Endodermal cell (in vitro differentiated cells): ENCODE results near the gene ACTR1B. TPM values are rescaled to one million over a fixed set of nuclear protein-coding genes. Genes with fewer than 3 reads are reported as not detected.

ENCODE experiments used
- DNase-seq: peaks from one replicate; pipeline ENCODE4 v3.0.0-alpha.2; 2017
- H3K27ac ChIP-seq: 2 replicates; pipeline ENCODE4 v1.5.1; 2013; ENCODE audit warnings: mild to moderate bottlenecking, low read depth, low read length, moderate library complexity
- H3K27me3 ChIP-seq: 2 replicates; pipeline ENCODE4 v1.6.1; 2013; ENCODE audit warnings: mild to moderate bottlenecking, low read length, moderate library complexity; ENCODE audit not compliant: insufficient read depth, control insufficient read depth, poor library complexity, severe bottlenecking
- H3K36me3 ChIP-seq: 2 replicates; pipeline ENCODE4 v1.7.0; 2013; ENCODE audit warnings: mild to moderate bottlenecking, low read length, moderate library complexity; ENCODE audit not compliant: control insufficient read depth, insufficient read depth
- H3K4me1 ChIP-seq: one replicate; pipeline ENCODE4 v1.7.0; 2013; ENCODE audit warnings: low read length; ENCODE audit not compliant: control insufficient read depth, insufficient read depth
- H3K4me3 ChIP-seq: 2 replicates; pipeline ENCODE4 v1.5.1; 2013; ENCODE audit warnings: mild to moderate bottlenecking, low read length, moderate library complexity
- H3K9ac ChIP-seq: 2 replicates; pipeline ENCODE4 v1.6.1; 2013; ENCODE audit warnings: mild to moderate bottlenecking, low read length, moderate library complexity; ENCODE audit not compliant: poor library complexity, severe bottlenecking; ENCODE audit errors: extremely low read depth
- H3K9me3 ChIP-seq: 2 replicates; pipeline ENCODE4 v1.6.1; 2013; ENCODE audit warnings: mild to moderate bottlenecking, low read length, moderate library complexity; ENCODE audit not compliant: control insufficient read depth
- H3K27ac Mint-ChIP-seq: 2 replicates; pipeline ENCODE4 v1.8.0; 2020; ENCODE audit warnings: mixed read lengths
- H3K27me3 Mint-ChIP-seq: 2 replicates; pipeline ENCODE4 v1.8.0; 2021; ENCODE audit warnings: mild to moderate bottlenecking, mixed read lengths; ENCODE audit not compliant: insufficient read depth
- H3K36me3 Mint-ChIP-seq: 2 replicates; pipeline ENCODE4 v1.8.0; 2020; ENCODE audit warnings: low read depth, mixed read lengths
- H3K4me1 Mint-ChIP-seq: 2 replicates; pipeline ENCODE4 v1.8.0; 2020; ENCODE audit warnings: mixed read lengths
- H3K4me3 Mint-ChIP-seq: 2 replicates; pipeline ENCODE4 v1.8.0; 2020; ENCODE audit warnings: mild to moderate bottlenecking, moderate library complexity, mixed read lengths
- H3K9me3 Mint-ChIP-seq: 2 replicates; pipeline ENCODE4 v1.8.0; 2020; ENCODE audit warnings: mild to moderate bottlenecking, mixed read lengths
- CTCF ChIP-seq: fragments of 200-600 bp; sonication (generic); conservative IDR thresholded peaks from 2 replicates; pipeline ENCODE4 v1.5.0; 2021; ENCODE audit warnings: antibody characterized with exemption, mild to moderate bottlenecking
- WGBS, 2 experiments: methylation state at CpG; one replicate each; pipeline versions ENCODE4 v1.1.5 to v1.1.7; 2013; ENCODE audit warnings: missing lambda C conversion rate in 2 of 2, mixed read lengths in 1 of 2; ENCODE audit not compliant: insufficient coverage in 1 of 2, insufficient read length in 1 of 2; 5-methylcytosine and 5-hydroxymethylcytosine counted together
- total RNA-seq, 2 donors: library from RNA; stranded (reverse); fragmentation: NEBNext Ultra II Directional in 1 of 2; extraction: Animal tissue kit (Norgen Biotek cat#: 25700) in 1 of 2; gene quantifications; 2 replicates in 1 of 2; 3 replicates in 1 of 2; pipeline ENCODE4 v1.2.1, GENCODE V29; 2021

ACTR1B gene
- total RNA-seq, 2 donors from 2014 or later, result 71.8 to 75.0 TPM

GRCh38 chr2:97704989-97705388, 41.1 kb upstream of the ACTR1B start:
- no peak for TF ChIP-seq CTCF
- Histone ChIP-seq H3K4me1 (no peaks in the 10 kb centered on the region), H3K9me3 (no peaks in the 10 kb centered on the region), H3K4me3 (no peak overlapping the region), H3K27ac (no peak overlapping the region), H3K27me3 (no peaks in the 10 kb centered on the region), H3K36me3 (no peaks in the 10 kb centered on the region), H3K9ac (no peak overlapping the region)
- H3K4me3 Mint-ChIP-seq, result no peak overlapping the region
- peaks cover under 1% of the 10 kb centered on the region for H3K36me3 Mint-ChIP-seq
- H3K27ac Mint-ChIP-seq, result no peak overlapping the region
- DNase-seq, result no peak
- peaks cover under 1% of the 10 kb centered on the region for H3K9me3 Mint-ChIP-seq
- no peaks in the 10 kb centered on the region for H3K27me3 Mint-ChIP-seq
- WGBS, 2 experiments, result 94 to 100% methylated on average over 1 to 5 of the region's 5 CpGs
- H3K4me1 Mint-ChIP-seq, result peaks cover 9% of the 10 kb centered on the region

- Mint-ChIP-seq H3K9me3 (no peaks in the 10 kb centered on the region), H3K4me1 (peaks cover 13% of the 10 kb centered on the region), H3K27ac (no peak overlapping the region), H3K36me3 (no peaks in the 10 kb centered on the region), H3K27me3 (no peaks in the 10 kb centered on the region), H3K4me3 (no peak overlapping the region)
- Histone ChIP-seq H3K36me3 (no peaks in the 10 kb centered on the region), H3K4me3 (no peak overlapping the region), H3K4me1 (peaks cover 2% of the 10 kb centered on the region), H3K27me3 (no peaks in the 10 kb centered on the region), H3K27ac (no peak overlapping the region), H3K9ac (no peak overlapping the region), H3K9me3 (no peaks in the 10 kb centered on the region)
- 67 to 84% methylated on average over 1 to 2 of the region's 3 CpGs for WGBS, 2 experiments
- no peak for TF ChIP-seq CTCF
- no peak for DNase-seq
Measured at GRCh38 chr2:97703741-97704140, 39.9 kb upstream of the ACTR1B start.

- Histone ChIP-seq H3K9me3 (no peaks in the 10 kb centered on the region), H3K27ac (no peak overlapping the region), H3K36me3 (no peaks in the 10 kb centered on the region), H3K4me1 (peaks cover 2% of the 10 kb centered on the region), H3K9ac (no peak overlapping the region), H3K4me3 (no peak overlapping the region), H3K27me3 (no peaks in the 10 kb centered on the region)
- Mint-ChIP-seq H3K36me3 (no peaks in the 10 kb centered on the region), H3K9me3 (no peaks in the 10 kb centered on the region), H3K27me3 (no peaks in the 10 kb centered on the region), H3K4me1 (peaks cover 21% of the 10 kb centered on the region), H3K4me3 (no peak overlapping the region), H3K27ac (no peak overlapping the region)
- 91 to 93% methylated on average over 13 to 19 of the region's 19 CpGs for WGBS, 2 experiments
- DNase-seq, result no peak
- no peak for TF ChIP-seq CTCF
Measured at GRCh38 chr2:97702731-97703470, 39.1 kb upstream of the ACTR1B start.
